GM21515 (cell line): Measurements from ENCODE around the gene SLC6A1.
"Not testable (repeated sequence)": the region's sequence is repeated elsewhere in the genome, so short reads cannot be mapped to it uniquely, and the experiment has no call there.

ENCODE experiments used
- ATAC-seq: cut with Tn5 transposase; IDR thresholded peaks from one replicate; pipeline ENCODE4 v1.9.1; 2021; ENCODE audit not compliant: unreplicated experiment

The SLC6A1 gene

DNA sequence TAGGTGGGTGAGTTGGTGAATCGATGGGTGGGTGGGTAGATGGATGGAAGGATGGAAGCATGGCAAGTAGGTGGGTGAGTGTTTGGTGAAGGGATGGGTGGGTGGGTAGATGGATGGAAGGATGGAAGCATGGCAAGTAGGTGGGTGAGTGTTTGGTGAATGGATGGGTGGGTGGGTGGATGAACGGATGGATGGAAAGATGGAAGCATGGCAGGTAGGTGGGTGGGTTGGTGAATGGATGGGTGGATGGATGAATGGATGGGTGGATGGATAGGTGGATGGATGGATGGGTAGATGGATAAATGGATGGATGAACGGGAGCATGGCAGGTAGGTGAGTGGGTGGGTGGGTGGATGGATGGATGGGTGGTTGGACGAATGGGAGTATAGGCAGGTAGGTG is 65.1 kb downstream of the SLC6A1 start:
- ATAC-seq, result no peak

DNA sequence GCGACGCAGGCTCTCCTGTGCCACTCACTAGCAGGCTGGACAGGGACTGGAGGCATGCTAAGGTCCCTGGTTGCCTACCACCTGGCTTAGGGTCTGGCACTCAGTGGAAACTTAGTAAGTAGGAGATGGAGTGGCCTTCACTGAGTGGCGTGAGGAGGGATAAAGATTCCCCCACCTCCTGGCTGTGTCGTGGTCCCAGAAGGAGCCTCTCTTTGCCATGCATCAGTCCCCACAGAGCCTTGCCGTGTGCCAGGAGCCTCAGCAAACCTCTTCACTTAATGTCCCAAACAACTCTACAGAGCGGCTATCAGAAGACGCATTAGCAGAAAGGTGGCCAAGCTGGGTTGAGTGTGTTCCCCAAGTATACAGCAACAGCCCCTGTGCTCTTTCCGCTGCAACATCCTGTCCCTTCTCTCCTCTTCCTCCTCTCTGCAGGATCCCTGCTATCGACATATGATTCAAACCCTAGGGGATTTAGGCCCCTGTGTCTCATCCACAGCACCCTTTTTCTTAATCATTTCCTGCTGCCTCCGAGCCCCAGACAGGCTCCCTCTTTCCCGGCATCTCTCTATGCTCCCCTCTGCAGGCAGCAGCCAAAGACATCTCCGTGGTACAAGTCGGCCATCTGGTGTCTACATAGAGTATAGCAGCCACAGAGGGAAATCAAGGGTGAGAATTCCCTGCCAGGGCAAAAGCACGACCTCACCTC is 66.7 kb downstream of the SLC6A1 start:
- ATAC-seq, result no peak

- ATAC-seq, result no peak
Observed at GRCh38 chr3:11059799-11060115, 67.2 kb downstream of the SLC6A1 start.

DNA sequence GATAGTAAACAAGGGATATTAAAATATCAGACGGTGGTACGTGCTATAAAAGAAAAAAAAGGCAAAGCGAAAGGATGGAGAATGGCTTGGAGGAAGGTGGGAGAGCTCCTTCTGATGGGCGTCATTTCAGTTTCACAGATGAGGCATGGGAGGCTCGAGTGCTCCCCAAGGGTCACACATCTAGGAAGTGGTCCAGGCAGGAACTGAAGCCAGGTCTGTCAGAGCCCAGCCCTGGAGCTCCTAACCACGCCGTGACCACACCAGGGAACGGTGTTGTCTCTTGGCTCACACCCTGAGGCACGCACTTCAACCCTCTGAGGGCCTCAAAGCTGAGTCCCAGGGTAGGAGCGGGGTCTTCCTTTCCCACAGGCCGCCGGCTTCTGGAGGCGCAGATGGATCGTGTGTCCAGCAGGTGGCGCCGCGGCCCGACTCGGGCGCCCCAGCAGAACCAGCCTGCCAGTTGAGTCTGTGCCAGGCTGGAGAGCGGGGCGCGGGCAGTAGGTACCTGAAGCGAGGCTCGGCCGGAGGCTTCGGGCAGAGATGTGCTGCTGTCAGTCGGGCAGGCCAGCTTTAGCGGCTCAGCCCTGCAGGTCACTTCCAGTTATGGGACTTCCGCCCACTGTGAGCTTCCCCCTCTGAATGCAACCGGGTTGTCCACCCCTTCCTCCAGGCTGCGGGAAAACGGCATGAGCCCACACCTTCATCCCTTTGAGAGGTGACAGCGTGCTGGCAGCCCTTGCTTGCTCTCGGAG is 68.1 kb downstream of the SLC6A1 start:
- no peak for ATAC-seq

- not testable (repeated sequence) for ATAC-seq
Observed at GRCh38 chr3:11061268-11061871, 68.8 kb downstream of the SLC6A1 start.

DNA sequence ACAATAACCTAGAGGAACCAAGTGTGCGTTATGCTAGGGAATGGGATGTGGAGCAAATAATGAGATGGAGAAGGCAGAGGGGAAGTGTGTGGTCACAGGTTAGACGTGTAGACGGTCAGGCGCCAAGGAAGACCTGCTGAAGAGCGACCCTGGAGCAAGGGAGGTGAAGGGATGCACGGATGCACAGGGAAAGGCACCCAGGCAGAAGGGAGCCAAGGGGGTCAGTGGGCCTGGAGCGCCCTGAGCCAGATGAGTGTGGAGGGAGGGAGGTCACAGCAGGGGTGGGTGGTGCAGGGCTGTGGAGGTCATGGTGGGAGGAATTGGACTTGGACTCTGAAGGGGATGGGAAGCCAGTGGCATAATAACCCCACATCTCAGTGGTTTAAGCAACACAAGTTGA is 70.2 kb downstream of the SLC6A1 start:
- ATAC-seq, result no peak

DNA sequence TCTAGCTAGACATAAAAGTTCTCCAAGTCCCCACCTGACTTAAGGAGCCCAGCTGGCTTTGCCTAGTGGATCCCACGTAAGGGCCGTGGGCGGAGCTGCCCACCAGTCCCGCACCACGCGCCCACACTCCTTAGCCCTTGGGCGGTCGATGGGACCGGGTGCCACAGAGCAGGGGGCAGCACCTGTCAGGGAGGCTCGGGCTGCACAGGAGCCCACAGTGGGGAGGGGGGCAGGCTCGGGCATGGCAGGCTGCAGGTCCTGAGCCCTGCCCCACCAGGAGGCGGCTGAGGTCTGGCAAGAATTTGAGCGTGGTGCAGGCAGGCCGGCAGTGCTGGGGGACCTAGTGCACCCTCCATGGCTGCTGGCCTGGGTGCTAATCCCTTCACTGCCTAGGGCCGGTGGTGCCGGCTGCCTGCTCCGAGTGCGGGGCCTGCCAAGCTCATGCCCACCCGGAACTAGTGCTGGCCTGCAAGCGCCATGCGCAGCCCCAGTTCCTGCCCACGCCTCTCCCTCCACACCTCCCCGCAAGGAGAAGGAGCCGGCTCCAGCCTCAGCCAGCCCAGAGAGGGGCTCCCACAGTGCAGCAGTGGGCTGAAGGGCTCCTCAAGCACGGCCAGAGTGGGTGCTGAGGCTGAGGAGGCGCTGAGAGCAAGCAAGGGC is 78.7 kb downstream of the SLC6A1 start:
- ATAC-seq, result no peak

- no peak for ATAC-seq
Observed at GRCh38 chr3:11072631-11073030, 80.1 kb downstream of the SLC6A1 start.

GRCh38 chr3:11074011-11074410 is 81.5 kb downstream of the SLC6A1 start:
- ATAC-seq, result no peak

- no peak for ATAC-seq
Observed at GRCh38 chr3:11074451-11074850, 81.9 kb downstream of the SLC6A1 start.

DNA sequence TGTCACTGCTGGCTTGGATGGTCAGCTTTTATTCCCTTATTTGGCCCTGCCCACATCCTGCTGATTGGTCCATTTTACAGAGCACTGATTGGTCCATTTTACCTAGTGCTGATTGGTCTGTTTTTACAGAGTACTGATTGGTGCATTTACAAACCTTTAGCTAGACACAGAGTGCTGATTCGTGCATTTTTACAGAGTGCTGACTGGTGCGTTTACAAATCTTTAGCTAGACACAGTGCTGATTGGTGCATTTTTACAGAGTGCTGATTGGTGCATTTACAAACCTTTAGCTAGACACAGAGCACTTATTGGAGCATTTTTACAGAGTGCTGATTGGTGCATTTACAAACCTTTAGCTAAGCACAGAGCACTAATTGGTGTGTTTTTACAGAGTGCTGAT is 82.6 kb downstream of the SLC6A1 start:
- not testable (repeated sequence) for ATAC-seq

- no peak for ATAC-seq
Observed at GRCh38 chr3:11076711-11077110, 84.2 kb downstream of the SLC6A1 start.

GRCh38 chr3:11077466-11077865 is 84.9 kb downstream of the SLC6A1 start:
- no peak for ATAC-seq

DNA sequence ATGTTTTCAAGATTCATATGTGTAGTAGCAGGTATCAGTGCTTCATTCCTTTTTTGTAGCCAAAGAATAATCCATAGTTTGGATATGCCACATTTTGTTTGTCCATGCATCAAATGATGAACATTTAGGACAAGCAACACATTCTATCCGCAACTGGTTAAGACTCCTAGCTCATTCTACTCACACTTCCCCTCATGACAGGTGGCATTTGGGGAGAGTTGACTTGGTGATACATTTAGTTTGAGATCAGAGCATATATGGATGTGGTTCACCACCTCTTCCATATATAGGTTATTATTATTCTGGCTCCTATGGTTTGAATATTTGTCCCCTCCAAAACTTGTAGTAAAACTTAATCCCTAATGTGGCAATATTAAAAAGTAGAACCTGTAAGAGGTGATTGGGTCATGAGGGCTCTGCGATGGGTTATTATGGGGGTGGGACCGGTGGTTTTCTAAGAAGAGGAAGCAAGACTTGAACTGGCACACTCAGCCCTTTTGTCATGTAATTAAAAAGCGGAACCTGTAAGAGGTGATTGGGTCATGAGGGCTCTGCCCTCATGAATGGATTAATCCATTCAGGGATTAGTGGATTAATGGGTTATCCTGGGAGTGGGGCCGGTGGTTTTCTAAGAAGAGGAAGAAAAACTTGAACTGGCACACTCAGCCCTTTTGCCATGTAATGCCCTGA is 86.4 kb downstream of the SLC6A1 start:
- ATAC-seq, result no peak

DNA sequence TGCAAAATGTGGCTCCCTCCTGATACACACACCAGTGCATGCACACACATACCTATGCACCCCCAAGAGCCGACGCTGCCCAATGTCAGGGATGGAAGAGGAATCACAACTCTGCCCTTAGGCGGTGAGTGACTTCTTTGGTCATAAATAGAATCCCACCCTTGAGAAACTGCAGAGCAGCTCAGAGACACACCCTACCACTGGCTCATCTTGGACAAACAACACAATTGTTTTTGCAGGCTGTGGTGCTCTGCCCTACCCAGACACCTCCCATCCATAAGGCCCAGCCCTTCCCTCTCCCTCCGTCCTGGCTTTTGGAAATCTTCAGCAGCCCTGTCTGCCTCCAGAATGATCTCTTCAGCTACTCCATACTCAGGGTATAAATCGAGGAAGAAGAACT is 87.9 kb downstream of the SLC6A1 start:
- no peak for ATAC-seq

DNA sequence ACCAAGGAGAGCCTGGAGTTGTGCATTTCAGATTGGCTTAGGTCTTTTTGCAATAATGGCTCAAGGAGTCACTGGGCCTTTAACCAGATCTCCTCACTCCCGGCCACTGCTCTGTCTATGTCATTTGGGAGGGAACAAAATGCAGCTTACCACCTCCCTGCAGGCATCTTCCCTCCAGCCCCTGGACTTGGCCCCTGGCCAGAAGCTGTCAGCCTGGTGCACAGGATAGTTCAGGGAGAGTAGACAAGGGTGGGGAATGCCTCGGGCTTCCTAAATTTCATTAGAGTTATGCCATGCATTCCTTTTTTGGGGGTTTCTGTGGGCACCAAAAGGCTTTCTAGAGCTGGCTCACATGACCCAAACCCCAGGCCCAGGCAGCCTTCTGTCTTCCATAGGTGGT is 91.5 kb downstream of the SLC6A1 start:
- no peak for ATAC-seq

GRCh38 chr3:11084677-11085076 is 92.1 kb downstream of the SLC6A1 start:
- no peak for ATAC-seq

DNA sequence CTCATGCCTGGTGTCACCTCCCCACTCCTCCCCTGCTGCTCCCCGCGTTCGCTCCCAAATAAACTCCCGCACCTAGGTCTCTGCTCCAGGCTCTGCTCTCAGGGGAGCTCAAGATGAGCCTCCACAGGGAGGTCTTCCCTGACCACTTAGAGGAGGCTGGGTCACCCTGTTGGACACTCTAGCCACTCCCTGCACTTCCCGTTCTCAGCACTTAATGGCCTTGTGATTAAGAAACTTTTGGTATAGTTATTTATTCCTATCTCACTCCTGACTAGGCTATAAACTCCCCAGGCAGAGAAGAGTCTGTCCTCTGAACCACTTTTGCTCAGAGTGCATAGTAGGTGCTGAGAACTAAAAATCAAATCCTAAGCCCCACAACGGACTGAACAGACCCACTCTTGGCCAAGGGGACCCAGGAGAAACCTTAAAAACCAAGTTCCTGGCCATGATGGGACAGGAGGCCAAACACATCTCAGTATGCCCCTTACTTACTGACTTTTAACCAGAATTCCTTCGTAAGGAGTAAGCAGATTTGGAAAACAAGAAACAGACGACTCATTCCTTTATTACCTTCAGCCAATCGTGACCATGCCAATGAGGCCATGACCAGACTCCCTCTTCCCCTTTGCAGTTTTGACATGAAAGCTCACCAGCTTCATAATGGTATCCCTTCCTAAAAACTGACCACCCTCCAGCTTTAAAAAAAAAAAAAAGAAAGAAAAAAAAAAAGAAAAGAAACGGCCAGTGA is 92.7 kb downstream of the SLC6A1 start:
- ATAC-seq, result no peak

- ATAC-seq, result no peak
Observed at GRCh38 chr3:11086856-11087255, 94.3 kb downstream of the SLC6A1 start.

DNA sequence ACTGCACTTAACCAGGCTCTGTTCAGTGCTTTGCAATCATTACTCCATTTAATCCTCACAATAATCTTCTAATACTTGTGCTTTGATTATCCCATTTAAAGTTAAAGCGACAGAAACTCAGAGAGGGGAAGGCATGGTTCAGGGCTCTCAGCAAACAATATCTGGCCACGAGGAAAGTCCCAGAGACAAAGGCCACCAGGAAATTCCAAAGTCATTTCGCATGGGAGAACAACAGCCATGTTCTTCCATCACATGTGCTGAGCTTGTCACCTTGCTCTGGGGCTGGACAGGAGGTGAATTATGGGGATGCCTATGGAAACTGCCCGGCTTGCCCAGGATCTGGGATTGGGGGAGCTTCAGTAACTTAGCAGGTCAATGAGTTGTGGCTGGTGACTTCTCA is 95.5 kb downstream of the SLC6A1 start:
- no peak for ATAC-seq

- ATAC-seq, result no peak
Observed at GRCh38 chr3:11088831-11089230, 96.3 kb downstream of the SLC6A1 start.
